Superior temporal gyrus (tissue), 1 donor: ENCODE data around the gene DTL.
A peak's percentile ranks its signal among the peaks of the same experiment; 100 is the strongest.

Experiments used
- DNase-seq: peaks from one replicate; pipeline ENCODE4 v3.0.0-alpha.2; 2016; ENCODE audit errors: extremely low spot score

The DTL gene

GRCh38 chr1:212035835-212036605 lies 472 bp downstream of the DTL start:
- DNase-seq, result no peak

- DNase-seq, result no peak
These were observed 2.4 kb downstream of the DTL start for GRCh38 chr1:212037900-212038299.

GRCh38 chr1:212039622-212040021 lies 4.1 kb downstream of the DTL start:
- no peak for DNase-seq

GRCh38 chr1:212040629-212041412 lies 5.3 kb downstream of the DTL start:
- no peak for DNase-seq

- DNase-seq, result no peak
These were observed 6.9 kb downstream of the DTL start for GRCh38 chr1:212042436-212042835.

- no peak for DNase-seq
These were observed 9.3 kb downstream of the DTL start for GRCh38 chr1:212044851-212045250.

GRCh38 chr1:212045981-212046380 lies 10.4 kb downstream of the DTL start:
- no peak for DNase-seq

GRCh38 chr1:212053993-212054392 lies 18.4 kb downstream of the DTL start:
- DNase-seq, result no peak

- no peak for DNase-seq
These were observed 19.8 kb downstream of the DTL start for GRCh38 chr1:212055333-212055732.

- no peak for DNase-seq
These were observed 25.3 kb downstream of the DTL start for GRCh38 chr1:212060632-212061472.

GRCh38 chr1:212062832-212063438 lies 27.4 kb downstream of the DTL start:
- peak; percentile 82 for DNase-seq

- DNase-seq, result no peak
These were observed 32.2 kb downstream of the DTL start for GRCh38 chr1:212067787-212068186.

- DNase-seq, result peak; percentile 90
These were observed 35.3 kb downstream of the DTL start for GRCh38 chr1:212070720-212071302.

- DNase-seq, result no peak
These were observed 36.5 kb downstream of the DTL start for GRCh38 chr1:212072047-212072446.

GRCh38 chr1:212073490-212073889 lies 37.9 kb downstream of the DTL start:
- no peak for DNase-seq

- no peak for DNase-seq
These were observed 38.8 kb downstream of the DTL start for GRCh38 chr1:212074313-212074712.

GRCh38 chr1:212074856-212075255 lies 39.3 kb downstream of the DTL start:
- no peak for DNase-seq

GRCh38 chr1:212077028-212077427 lies 41.5 kb downstream of the DTL start:
- DNase-seq, result no peak

GRCh38 chr1:212078826-212079225 lies 43.3 kb downstream of the DTL start:
- no peak for DNase-seq

- DNase-seq, result no peak
These were observed 47.3 kb downstream of the DTL start for GRCh38 chr1:212082765-212083406.
